Right atrium auricular region (tissue), 2 donors: ENCODE measurements around the gene TEX10. TPM values are rescaled to one million over a fixed set of nuclear protein-coding genes. Genes with fewer than 3 reads are reported as not detected.

Experiments
- DNase-seq: peaks from one replicate; pipeline ENCODE4 v3.0.0-alpha.2; 2019; ENCODE audit warnings: low spot score
- H3K27ac ChIP-seq, 2 donors: fragments of 200-600 bp; sonication (generic); 1 replicate in 1 of 2; 2 replicates in 1 of 2; pipeline ENCODE4 v1.5.1; 2016 to 2019
- H3K27me3 ChIP-seq, 2 donors: fragments of 200-600 bp; sonication (generic); one replicate each; pipeline versions ENCODE4 v1.5.1 to v1.6.0; 2017 to 2019
- H3K36me3 ChIP-seq: fragments of 200-600 bp; sonication (generic); one replicate; pipeline ENCODE4 v1.5.1; 2016
- H3K4me1 ChIP-seq, 2 donors: fragments of 200-600 bp; sonication (generic); one replicate each; pipeline versions ENCODE4 v1.5.1 to v1.6.0; 2017 to 2019
- H3K4me3 ChIP-seq, 2 donors: fragments of 200-600 bp; sonication (generic); 1 replicate in 1 of 2; 2 replicates in 1 of 2; pipeline ENCODE4 v1.5.1; 2017 to 2019; ENCODE audit warnings: mild to moderate bottlenecking in 1 of 2, moderate library complexity in 1 of 2
- H3K9me3 ChIP-seq, 2 donors: fragments of 200-600 bp; sonication (generic); one replicate each; pipeline ENCODE4 v1.5.1; 2019
- CTCF ChIP-seq, 2 donors: fragments of 200-600 bp; sonication (generic); IDR thresholded peaks; one replicate each; pipeline ENCODE4 v1.5.1; 2019; ENCODE audit warnings: antibody characterized with exemption in 2 of 2
- total RNA-seq, 2 donors: library from RNA; depleted of rRNA; stranded (reverse); fragments of >200 nt; gene quantifications; one replicate each; pipeline ENCODE4 v1.1.0, GENCODE V29; 2016

Gene TEX10
- total RNA-seq, 2 donors from 2014 or later, result 8.6 to 9.9 TPM

DNA sequence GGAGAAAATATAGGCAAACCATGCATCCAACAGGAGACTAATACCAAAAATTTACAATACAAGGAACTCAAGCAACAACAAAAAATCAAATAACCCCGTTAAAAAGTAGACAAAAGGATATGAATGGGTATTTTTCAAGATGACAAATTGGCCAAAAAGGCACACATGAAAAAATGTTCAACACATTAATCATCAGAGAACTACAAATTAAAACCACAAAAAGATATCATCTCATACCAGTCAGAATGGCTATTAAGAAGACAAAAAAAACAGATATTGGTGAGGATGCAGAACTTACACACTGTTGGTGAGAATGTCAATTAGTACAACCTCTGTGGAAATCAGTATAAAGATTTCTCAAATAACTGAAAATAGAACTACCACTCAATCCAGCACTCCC lies 35.0 kb downstream of the TEX10 start:
- Histone ChIP-seq H3K27ac (no peak overlapping the region), H3K27me3 (no peaks in the 10 kb centered on the region), H3K4me1 (no peaks in the 10 kb centered on the region), H3K36me3 (no peaks in the 10 kb centered on the region), H3K4me3 (no peak overlapping the region), H3K9me3 (no peaks in the 10 kb centered on the region)
- DNase-seq, result no peak
- TF ChIP-seq CTCF (IDR thresholded peaks at IDR 0.05), result no peak

DNA sequence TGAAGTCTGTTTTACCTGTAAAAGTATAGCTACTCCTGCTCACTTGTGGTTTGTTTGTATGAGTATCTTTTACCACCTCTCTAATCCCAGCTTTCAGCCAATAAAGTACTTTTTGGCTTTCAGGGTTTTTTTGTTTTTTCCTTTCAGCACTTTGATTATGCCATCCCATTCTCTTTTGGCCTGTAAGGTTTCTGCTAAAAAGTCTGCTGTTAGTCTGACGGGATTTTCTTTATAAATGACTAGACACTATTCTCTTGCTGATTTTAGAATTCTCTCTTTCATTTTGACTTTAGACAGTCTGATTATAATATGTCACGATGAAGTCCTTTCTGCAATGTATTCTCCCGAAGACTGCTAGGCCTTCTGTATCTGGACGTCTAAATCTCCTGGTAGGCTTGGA lies 37.2 kb downstream of the TEX10 start:
- Histone ChIP-seq H3K27ac (no peak overlapping the region), H3K4me1 (no peaks in the 10 kb centered on the region), H3K36me3 (no peaks in the 10 kb centered on the region), H3K4me3 (no peak overlapping the region), H3K27me3 (no peaks in the 10 kb centered on the region), H3K9me3 (no peaks in the 10 kb centered on the region)
- no peak for TF ChIP-seq CTCF (IDR thresholded peaks at IDR 0.05)
- DNase-seq, result no peak

GRCh38 chr9:100309992-100310391 lies 42.8 kb downstream of the TEX10 start:
- H3K4me3 ChIP-seq, result no peak overlapping the region
- H3K27me3 ChIP-seq, result no peaks in the 10 kb centered on the region
- peaks cover 10% of the 10 kb centered on the region for H3K36me3 ChIP-seq
- H3K27ac ChIP-seq, result no peak overlapping the region
- no peak for TF ChIP-seq CTCF (IDR thresholded peaks at IDR 0.05)
- no peak for DNase-seq
- no peaks in the 10 kb centered on the region for H3K4me1 ChIP-seq
- H3K9me3 ChIP-seq, result no peaks in the 10 kb centered on the region

DNA sequence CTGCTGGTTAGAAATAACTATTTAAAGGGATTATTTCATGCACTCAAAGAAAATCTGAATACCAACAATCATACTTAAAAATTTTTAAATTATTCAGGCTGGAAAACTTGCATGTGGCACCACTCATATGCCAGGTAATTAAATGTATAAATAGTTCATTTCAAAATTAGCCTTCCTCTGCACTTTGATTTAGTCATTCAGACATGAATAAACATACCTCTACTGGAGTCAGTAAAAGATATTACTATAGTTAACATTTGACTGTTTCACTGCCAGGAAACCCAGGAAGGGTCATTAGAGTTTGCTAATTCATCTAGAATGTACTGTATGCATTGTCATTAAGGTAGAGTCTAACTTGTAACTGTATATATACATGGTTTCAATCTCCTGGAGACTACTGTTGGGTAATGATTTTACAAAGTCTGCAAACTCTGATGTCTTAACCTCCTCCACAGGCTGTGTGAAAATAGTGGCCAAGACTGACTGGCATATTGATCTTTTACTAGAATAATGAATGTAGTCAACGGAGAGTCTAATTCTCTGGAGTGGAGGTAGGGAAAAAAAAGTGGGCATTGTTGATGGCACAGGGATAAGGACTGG lies 43.7 kb downstream of the TEX10 start:
- no peaks in the 10 kb centered on the region for H3K9me3 ChIP-seq
- no peak overlapping the region for H3K4me3 ChIP-seq
- no peak overlapping the region for H3K27ac ChIP-seq
- no peaks in the 10 kb centered on the region for H3K27me3 ChIP-seq
- H3K36me3 ChIP-seq, result peaks cover 10% of the 10 kb centered on the region
- DNase-seq, result no peak
- no peaks in the 10 kb centered on the region for H3K4me1 ChIP-seq
- TF ChIP-seq CTCF (IDR thresholded peaks at IDR 0.05), result no peak

- Histone ChIP-seq H3K4me1 (no peaks in the 10 kb centered on the region), H3K36me3 (peaks cover 17% of the 10 kb centered on the region), H3K9me3 (no peaks in the 10 kb centered on the region), H3K27ac (no peak overlapping the region), H3K4me3 (no peak overlapping the region), H3K27me3 (no peaks in the 10 kb centered on the region)
- no peak for DNase-seq
- no peak for TF ChIP-seq CTCF (IDR thresholded peaks at IDR 0.05)
These were observed 45.7 kb downstream of the TEX10 start for GRCh38 chr9:100307080-100307479.

GRCh38 chr9:100306283-100306682 lies 46.5 kb downstream of the TEX10 start:
- H3K9me3 ChIP-seq, result no peaks in the 10 kb centered on the region
- H3K36me3 ChIP-seq, result peaks cover 25% of the 10 kb centered on the region
- H3K27me3 ChIP-seq, result no peaks in the 10 kb centered on the region
- no peak overlapping the region for H3K27ac ChIP-seq
- TF ChIP-seq CTCF (IDR thresholded peaks at IDR 0.05), result no peak
- no peak for DNase-seq
- no peak overlapping the region for H3K4me3 ChIP-seq
- no peaks in the 10 kb centered on the region for H3K4me1 ChIP-seq
